Stimulated activated CD4-positive, alpha-beta T cell treated with anti-CD3 and anti-CD28 coated beads, Interleukin-1b, Interleukin-23, amount 100 ng/mL, for 1 hour (primary cell): ENCODE results near the gene GOLGA5.
"Not testable (repeated sequence)": the region's sequence is repeated elsewhere in the genome, so short reads cannot be mapped to it uniquely, and the experiment has no call there.

ENCODE experiments used
- DNase-seq, 2 donors: peaks; one replicate each; pipeline ENCODE4 v3.0.0-alpha.2; 2020; ENCODE audit warnings: low read depth in 2 of 2

Gene GOLGA5

GRCh38 chr14:92780444-92781232 lies 13.5 kb upstream of the GOLGA5 start:
- no peak for DNase-seq

GRCh38 chr14:92781350-92781749 lies 12.8 kb upstream of the GOLGA5 start:
- no peak for DNase-seq

GRCh38 chr14:92783813-92784431 lies 10.2 kb upstream of the GOLGA5 start:
- no peak for DNase-seq

GRCh38 chr14:92785667-92786426 lies 8.3 kb upstream of the GOLGA5 start:
- DNase-seq = no peak

DNA sequence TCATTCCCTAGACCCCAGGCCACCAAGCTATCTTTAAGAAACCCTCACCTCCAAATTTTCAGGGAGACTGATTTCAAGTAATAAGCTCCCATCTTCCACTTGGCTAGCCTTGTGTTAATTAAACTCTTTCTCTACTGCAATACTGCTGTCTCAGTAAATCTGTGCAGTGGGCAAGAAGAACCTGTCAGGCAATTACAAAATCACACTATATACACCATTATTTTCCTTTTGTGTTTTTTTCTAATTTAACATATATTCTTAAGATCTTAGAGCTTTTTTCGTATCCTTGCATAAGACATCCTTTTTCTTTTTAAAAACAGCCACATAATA lies 7.7 kb upstream of the GOLGA5 start:
- DNase-seq = no peak

- DNase-seq = no peak
Measured at GRCh38 chr14:92787554-92787953, 6.6 kb upstream of the GOLGA5 start.

DNA sequence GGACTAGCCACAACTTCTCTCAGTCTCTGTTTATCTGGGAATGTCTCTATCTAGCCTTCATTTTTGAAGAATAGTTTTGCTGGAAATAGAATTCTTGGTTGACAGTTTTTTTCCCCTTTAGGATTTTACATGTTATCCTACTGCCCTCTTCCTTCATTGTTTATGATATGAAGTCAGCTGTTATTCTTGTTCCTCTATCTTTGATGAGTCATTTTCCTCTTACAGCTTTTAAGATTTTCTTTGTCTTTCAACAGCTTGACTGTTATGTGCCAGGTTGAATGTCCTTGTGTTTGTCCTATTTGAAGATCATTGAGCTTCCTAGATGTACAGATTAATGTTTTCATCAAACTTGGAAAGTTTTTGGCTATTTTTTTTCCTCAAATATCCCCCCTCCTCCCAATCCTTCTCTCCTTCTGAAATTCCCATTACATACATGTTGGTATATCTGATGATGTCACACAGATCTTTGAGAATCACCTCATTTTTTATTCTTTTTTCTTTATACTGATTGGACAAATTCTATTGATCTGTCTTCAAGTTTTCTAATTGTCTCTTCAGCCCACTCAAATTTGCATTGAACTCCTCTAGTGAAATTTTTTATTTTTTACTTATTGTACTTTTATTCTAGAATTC lies 4.5 kb upstream of the GOLGA5 start:
- no peak for DNase-seq

DNA sequence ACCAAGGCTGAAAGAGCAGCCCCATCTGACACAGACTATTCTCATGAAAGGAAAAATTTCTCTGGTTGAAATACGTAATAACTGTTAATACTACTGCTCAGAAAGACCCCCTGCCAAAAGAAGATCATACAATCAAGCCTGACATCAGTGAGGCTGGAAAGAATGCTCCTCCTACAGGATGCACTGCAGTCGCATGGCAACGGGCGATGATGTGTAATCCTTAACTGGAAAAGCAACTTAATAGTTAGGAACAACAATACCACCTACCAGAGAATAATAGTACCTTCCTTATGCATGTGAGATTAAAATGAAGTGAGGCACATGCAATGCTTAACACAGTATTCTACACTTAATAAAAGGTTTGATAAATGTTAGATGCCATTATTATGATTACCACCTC lies 1.2 kb upstream of the GOLGA5 start:
- no peak for DNase-seq

DNA sequence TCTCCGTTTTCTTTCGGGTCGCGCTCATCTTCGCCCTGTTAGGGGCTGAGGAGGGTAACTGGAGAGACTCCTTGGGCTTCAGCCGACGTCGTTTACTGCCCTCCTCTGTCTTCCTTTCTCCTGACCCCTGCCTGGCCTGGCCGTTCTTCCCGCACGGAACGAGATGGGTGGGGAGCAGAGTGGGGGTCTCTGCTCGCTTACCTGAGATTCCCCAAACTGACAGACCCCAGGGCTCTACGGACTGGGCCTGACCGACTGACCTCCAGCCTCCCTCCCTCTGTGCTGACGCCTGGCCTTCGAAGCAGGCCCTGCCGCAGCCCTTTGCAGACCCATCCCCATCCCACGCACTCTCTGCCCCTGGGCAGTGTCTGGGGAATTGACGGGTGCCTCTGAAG lies 439 bp downstream of the GOLGA5 start:
- DNase-seq = no peak

DNA sequence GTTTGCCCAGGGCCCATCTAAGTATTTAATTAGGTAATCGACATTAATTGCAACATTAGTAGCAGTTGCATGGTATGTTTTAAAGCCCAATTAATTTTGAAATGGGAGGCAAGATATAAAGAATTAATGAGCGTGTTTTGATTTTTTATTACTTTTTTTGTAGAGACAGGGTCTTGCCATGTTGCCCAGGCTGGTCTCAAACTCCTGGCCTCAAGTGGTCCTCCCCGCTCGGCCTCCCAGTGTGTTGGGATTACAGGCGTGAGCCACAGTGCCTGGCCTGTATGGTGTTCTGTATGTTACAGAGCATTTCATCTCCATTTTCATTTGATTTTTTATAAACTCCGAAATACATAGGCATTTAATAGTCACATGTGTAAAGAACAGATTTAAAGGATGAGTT lies 856 bp downstream of the GOLGA5 start:
- DNase-seq = no peak

DNA sequence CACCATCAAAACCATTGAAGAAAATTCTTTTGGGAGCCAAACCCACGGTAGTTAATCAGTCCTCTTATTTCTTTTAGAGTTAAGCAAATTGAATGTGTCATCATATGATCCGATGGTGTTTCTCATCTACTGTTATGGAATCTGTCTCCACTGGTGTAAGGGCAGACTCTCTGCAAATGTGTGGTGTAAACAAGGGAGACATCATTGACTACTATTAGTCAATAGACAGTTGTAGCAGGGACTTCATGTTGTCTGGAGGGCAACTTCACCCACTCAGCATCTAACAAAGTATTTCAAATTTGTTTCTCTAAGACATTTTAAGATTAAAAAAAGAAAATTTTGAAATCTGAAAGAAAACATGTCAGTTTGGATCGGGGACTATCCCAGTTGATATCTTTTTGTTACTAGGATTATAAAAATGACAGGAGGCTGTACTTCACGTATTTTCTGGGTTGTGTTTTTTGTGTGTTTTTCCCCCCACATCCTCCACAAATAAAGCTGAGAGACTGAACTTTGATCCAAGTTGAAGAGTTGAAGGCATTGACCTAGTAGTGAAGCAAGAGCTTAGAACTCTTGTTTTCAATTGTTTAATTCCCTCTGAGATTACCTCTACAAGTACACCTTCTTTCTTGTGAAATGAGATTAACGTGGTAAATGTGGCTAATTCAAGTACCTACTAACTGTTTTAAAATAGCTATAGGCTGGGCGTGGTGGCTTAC lies 4.0 kb downstream of the GOLGA5 start:
- DNase-seq = no peak

DNA sequence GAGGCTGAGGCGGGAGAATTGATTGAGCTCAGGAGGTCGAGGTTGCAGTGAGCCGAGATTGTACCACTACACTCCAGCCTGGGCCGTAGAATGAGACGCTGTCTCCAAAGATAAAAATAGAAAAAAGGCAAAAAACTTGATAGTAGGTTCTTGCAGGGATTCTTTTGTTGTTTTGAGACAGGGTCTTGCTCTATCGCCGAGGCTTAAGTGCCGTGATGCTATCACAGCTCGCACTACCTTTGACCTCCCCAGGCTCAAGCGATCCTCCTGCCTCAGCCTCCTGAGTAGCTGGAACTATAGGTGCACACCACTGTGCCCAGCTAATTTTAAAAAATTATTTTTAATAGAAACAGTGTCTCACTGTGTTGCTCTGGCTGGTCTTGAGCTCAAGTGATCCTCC lies 4.7 kb downstream of the GOLGA5 start:
- no peak for DNase-seq

DNA sequence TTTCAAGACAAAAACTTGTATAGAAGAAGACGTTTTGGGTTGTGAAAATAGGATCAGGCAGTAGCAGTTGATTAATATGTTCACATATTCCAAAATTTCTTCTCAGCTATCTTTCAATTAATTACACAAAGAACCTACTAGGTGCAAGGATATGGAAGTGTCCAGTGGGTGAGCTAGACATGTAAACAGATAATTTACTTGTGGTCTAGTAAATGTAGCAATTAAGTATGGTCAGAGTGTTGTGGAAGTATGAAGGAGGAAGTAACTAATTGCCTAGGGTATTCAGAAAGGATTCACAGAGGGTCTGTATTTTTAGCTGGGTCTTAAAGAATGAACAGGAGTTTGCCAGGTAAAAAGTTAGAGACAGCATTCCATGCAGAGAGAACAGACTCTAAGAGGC lies 5.9 kb downstream of the GOLGA5 start:
- DNase-seq = no peak

GRCh38 chr14:92800525-92800924 lies 6.4 kb downstream of the GOLGA5 start:
- DNase-seq = no peak

DNA sequence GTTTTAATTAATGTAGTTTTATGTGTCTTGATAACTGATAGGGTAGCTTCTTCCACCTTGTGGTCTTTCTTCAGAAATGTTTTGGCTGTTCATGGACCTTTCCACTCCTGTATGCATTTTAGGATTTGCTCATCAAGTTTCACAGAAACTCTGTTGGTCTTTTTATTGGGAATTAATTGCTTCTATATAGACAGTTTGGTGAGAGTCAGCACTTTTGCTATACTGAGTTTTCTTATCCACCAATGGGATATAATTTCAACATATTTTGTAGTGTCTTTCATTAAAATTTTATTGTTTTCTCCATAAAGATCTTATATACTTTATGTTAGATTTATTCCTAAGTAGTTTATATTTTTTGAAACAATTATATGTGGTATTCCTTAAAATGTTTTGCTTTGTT lies 7.8 kb downstream of the GOLGA5 start:
- DNase-seq = no peak

DNA sequence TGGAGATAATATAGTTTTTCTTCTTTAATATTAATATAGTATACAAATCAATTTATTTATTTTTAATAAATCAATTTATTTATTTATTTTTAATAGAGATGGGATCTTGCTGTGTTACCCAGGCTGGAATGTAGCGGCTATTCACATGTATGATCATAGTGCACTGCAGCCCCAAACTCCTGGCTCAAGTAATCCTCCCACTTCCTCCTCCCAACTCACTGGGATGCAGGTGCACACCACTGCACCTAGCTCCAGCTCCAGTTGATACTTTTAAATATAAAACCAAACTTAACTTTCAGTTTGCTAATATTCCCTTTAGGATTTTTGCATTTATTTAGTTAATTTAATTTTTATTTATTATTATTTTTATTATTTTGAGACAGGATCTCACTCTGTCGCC lies 8.6 kb downstream of the GOLGA5 start:
- no peak for DNase-seq

- no peak for DNase-seq
Measured at GRCh38 chr14:92813201-92813600, 19.1 kb downstream of the GOLGA5 start.

GRCh38 chr14:92819011-92819597 lies 25.0 kb downstream of the GOLGA5 start:
- DNase-seq = no peak

DNA sequence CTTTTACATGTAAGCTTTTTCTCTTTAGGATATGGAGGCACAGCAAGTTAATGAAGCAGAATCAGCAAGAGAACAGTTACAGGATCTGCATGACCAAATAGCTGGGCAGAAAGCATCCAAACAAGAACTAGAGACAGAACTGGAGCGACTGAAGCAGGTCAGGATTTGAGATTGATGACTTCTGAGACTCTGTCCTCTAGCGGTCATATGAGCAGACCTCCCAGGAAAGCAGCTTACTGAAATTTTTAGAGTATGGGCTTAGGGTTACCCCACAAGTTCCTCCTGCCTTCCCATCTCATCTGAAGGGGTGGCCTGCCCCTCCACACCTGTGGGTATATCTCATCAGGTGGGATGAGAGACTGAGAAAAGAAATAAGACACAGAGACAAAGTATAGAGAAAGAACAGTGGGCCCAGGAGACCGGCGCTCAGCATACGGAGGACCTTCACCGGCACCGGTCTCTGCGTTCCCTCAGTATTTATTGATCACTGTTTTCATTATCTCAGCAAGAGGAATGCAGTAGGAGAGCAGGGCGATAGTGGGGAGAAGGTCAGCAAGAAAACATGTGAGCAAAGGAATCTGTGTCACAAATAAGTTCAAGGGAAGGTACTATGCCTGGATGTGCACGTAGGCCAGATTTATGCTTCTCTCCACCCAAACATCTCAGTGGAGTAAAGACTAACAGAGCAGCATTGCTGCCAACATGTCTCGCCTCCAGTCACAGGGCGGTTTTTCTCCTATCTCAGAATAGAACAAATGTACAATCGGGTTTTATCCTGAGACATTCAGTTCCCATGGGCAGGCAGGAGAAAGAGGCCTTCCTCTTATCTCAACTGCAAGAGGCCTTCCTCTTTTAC lies 25.8 kb downstream of the GOLGA5 start:
- not testable (repeated sequence) for DNase-seq

DNA sequence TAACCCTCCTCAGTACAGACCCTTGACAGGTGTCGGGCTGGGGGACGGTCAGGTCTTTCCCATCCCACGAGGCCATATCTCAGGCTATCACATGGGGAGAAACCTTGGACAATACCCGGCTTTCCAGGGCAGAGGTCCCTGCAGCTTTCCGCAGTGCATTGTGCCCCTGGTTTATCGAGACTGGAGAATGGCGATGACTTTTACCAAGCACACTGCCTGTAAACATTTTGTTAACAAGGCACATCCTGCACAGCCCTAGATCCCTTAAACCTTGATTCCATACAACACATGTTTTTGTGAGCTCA lies 26.4 kb downstream of the GOLGA5 start:
- DNase-seq = not testable (repeated sequence)

- DNase-seq = no peak
Measured at GRCh38 chr14:92830902-92831301, 36.8 kb downstream of the GOLGA5 start.
